ENCODE data around the gene SPATA46. TPM values are rescaled to one million over a fixed set of nuclear protein-coding genes. Genes with fewer than 3 reads are reported as not detected.
A peak's percentile ranks its signal among the peaks of the same experiment; 100 is the strongest.
"Not testable (repeated sequence)": the region's sequence is repeated elsewhere in the genome, so short reads cannot be mapped to it uniquely, and the experiment has no call there.

SPATA46 gene
- total and polyA plus RNA-seq, 2 experiments from 2014 or later, result not detected

DNA sequence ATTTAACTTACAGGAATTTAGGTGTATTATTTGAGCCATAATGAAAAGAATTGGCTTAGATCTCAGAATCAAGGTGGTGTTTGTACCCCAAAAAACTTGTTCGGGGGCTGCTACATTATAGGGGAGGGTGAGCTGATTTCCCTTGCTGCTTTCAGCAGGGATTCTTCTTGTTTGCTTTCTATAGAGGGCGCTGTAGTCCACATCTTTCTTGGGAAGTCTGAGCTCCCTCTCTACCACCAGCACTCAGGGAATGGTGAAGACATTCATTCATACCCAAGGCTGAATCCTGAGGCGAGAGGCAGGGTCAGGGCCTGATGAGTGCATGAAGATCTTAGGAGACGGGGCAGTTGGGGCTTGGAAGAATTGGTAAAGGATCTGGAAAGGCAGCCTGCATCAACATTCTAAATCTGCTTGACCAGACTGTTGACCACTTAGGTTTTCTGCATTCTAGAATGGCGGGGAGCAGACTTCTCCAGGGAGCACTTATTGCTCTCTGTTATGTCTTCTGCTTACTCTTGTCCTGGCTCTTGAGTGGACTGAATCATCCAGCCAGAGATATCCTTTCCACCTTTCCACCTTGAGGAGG lies 18.9 kb downstream of the SPATA46 start:
- Histone ChIP-seq H3K4me1 (ENCODE audit: insufficient read depth) (peaks cover 9% of the 10 kb centered on the region), H3K4me2 (no peak overlapping the region), H2AFZ (no peak overlapping the region), H4K20me1 (ENCODE audit: insufficient read depth, poor library complexity, severe bottlenecking) (no peaks in the 10 kb centered on the region), H3K9me3 (ENCODE audit: low read depth) (no peaks in the 10 kb centered on the region), H3K4me3 (no peak overlapping the region), H3K36me3 (replicated peaks; ENCODE audit: insufficient read depth, low read depth) (no peaks in the 10 kb centered on the region), H3K27ac (no peak overlapping the region), H3K9me2 (replicated peaks; ENCODE audit: insufficient read depth) (no peaks in the 10 kb centered on the region), H3K27me3 (no peaks in the 10 kb centered on the region), H3K79me2 (no peaks in the 10 kb centered on the region)
- WGBS (ENCODE audit: low lambda C conversion rate, missing lambda C conversion rate), result 46% methylated on average over 5 of the region's 5 CpGs
- DNase-seq (ENCODE audit: low spot score), result peak; percentile 60
- TF ChIP-seq EZH2phosphoT487 (IDR thresholded peaks at IDR 0.05; ENCODE audit: low read depth, severe bottlenecking, unreplicated experiment), result no peak
- TF ChIP-seq, protein P1, sequence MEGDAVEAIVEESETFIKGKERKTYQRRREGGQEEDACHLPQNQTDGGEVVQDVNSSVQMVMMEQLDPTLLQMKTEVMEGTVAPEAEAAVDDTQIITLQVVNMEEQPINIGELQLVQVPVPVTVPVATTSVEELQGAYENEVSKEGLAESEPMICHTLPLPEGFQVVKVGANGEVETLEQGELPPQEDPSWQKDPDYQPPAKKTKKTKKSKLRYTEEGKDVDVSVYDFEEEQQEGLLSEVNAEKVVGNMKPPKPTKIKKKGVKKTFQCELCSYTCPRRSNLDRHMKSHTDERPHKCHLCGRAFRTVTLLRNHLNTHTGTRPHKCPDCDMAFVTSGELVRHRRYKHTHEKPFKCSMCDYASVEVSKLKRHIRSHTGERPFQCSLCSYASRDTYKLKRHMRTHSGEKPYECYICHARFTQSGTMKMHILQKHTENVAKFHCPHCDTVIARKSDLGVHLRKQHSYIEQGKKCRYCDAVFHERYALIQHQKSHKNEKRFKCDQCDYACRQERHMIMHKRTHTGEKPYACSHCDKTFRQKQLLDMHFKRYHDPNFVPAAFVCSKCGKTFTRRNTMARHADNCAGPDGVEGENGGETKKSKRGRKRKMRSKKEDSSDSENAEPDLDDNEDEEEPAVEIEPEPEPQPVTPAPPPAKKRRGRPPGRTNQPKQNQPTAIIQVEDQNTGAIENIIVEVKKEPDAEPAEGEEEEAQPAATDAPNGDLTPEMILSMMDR (IDR thresholded peaks at IDR 0.05; ENCODE audit: poor library complexity), result peak; percentile 55

DNA sequence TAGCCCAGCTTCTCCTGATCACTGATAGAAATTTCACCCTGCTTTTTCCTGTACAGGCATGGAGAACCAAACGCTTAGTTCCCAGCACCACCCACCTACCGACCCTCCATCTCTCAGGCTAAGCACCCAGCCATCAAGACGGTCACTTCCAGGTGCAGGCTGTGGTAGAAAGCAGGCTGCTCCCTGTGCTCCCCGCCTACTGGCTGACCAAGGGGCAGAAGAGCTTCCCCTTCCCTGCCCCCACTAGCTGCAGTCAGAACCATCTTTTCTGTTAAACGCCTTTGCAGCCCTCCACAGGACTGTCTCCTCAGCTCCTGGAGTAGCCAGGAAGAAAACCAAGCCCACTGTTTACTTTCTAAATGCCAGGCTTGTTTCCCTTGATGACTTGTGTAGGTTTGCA lies 23.0 kb downstream of the SPATA46 start:
- Histone ChIP-seq H3K9me3 (ENCODE audit: low read depth) (no peaks in the 10 kb centered on the region), H3K27ac (no peak overlapping the region), H3K9me2 (replicated peaks; ENCODE audit: insufficient read depth) (no peaks in the 10 kb centered on the region), H4K20me1 (ENCODE audit: insufficient read depth, poor library complexity, severe bottlenecking) (no peaks in the 10 kb centered on the region), H3K4me2 (no peak overlapping the region), H2AFZ (no peak overlapping the region), H3K4me3 (no peak overlapping the region), H3K4me1 (ENCODE audit: insufficient read depth) (peaks cover 34% of the 10 kb centered on the region), H3K36me3 (replicated peaks; ENCODE audit: insufficient read depth, low read depth) (no peaks in the 10 kb centered on the region), H3K27me3 (no peaks in the 10 kb centered on the region), H3K79me2 (no peaks in the 10 kb centered on the region)
- no peak for DNase-seq (ENCODE audit: low spot score)
- WGBS (ENCODE audit: low lambda C conversion rate, missing lambda C conversion rate), result 75% methylated on average over 5 of the region's 5 CpGs
- TF ChIP-seq, protein P1 (IDR thresholded peaks at IDR 0.05; ENCODE audit: poor library complexity), result no peak
- TF ChIP-seq EZH2 (IDR thresholded peaks at IDR 0.05; ENCODE audit: borderline replicate concordance) (no peak), EZH2phosphoT487 (IDR thresholded peaks at IDR 0.05; ENCODE audit: low read depth, severe bottlenecking, unreplicated experiment) (no peak)

DNA sequence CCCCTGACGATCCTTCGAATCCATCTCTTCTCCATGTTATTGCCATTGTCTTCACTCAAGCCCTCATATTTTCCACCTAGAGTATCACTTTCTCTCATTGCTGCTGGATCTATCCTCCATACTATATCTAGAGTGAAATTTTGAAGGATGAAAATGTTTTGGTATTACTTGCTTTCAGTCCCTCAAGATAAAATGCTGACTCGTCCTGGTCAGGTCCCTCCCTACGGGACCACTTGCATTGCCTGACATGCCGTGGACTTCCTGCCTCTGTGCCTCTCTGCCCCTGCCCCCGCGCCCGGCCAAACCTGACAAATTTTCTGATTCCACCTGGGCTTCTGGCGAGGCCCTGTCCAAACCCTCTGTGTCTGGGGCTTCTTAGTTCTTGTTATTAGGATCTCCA lies 23.6 kb downstream of the SPATA46 start:
- Histone ChIP-seq H3K4me2 (no peak overlapping the region), H2AFZ (no peak overlapping the region), H3K9me2 (replicated peaks; ENCODE audit: insufficient read depth) (no peaks in the 10 kb centered on the region), H3K27me3 (no peaks in the 10 kb centered on the region), H4K20me1 (ENCODE audit: insufficient read depth, poor library complexity, severe bottlenecking) (no peaks in the 10 kb centered on the region), H3K4me3 (no peak overlapping the region), H3K9me3 (ENCODE audit: low read depth) (no peaks in the 10 kb centered on the region), H3K27ac (no peak overlapping the region), H3K79me2 (no peaks in the 10 kb centered on the region), H3K4me1 (ENCODE audit: insufficient read depth) (peaks cover 34% of the 10 kb centered on the region), H3K36me3 (replicated peaks; ENCODE audit: insufficient read depth, low read depth) (no peaks in the 10 kb centered on the region)
- WGBS (ENCODE audit: low lambda C conversion rate, missing lambda C conversion rate), result 94% methylated on average over 9 of the region's 9 CpGs
- TF ChIP-seq EZH2phosphoT487 (IDR thresholded peaks at IDR 0.05; ENCODE audit: low read depth, severe bottlenecking, unreplicated experiment), result no peak
- TF ChIP-seq, protein P1 (IDR thresholded peaks at IDR 0.05; ENCODE audit: poor library complexity), result no peak
- no peak for TF ChIP-seq EZH2 (IDR thresholded peaks at IDR 0.05; ENCODE audit: borderline replicate concordance)
- no peak for DNase-seq (ENCODE audit: low spot score)

DNA sequence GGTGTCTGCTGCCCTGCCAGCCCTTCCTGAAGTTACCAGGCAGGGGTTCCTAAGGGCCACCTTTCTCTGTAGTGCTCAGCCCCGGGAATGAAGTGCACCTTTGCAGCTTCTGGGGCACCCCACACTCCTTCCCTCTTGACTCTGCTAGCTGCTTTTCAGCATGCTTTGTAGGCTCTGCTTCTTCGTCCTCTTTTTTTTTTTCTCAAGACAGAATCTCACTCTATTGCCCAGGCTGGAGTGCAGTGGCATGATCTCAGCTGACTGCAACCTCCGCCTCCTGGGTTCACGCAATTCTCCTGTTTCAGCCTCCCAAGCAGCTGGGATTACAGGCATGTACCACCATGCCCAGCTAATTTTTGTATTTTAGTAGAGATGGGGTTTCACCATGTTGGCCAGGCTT lies 24.8 kb downstream of the SPATA46 start:
- H3K27me3 ChIP-seq; H3K79me2 ChIP-seq; H3K9me2 ChIP-seq (replicated peaks; ENCODE audit: insufficient read depth); H3K4me2 ChIP-seq; H2AFZ ChIP-seq; H3K27ac ChIP-seq; H4K20me1 ChIP-seq (ENCODE audit: insufficient read depth, poor library complexity, severe bottlenecking); H3K36me3 ChIP-seq (replicated peaks; ENCODE audit: insufficient read depth, low read depth); H3K4me3 ChIP-seq; H3K9me3 ChIP-seq (ENCODE audit: low read depth); DNase-seq (ENCODE audit: low spot score): not testable (repeated sequence)
- WGBS (ENCODE audit: low lambda C conversion rate, missing lambda C conversion rate), result 87% methylated on average over 3 of the region's 4 CpGs
- peaks cover 34% of the 10 kb centered on the region for H3K4me1 ChIP-seq (ENCODE audit: insufficient read depth)

All from hepatocyte (in vitro differentiated cells).